GM12875 (cell line): ENCODE results near the gene MOCOS.

Experiments used
- H3K4me3 ChIP-seq: one replicate; pipeline ENCODE4 v1.5.1; 2011; ENCODE audit warnings: low read depth, low read length, control low read depth
- CTCF ChIP-seq: IDR thresholded peaks from 2 replicates; pipeline ENCODE4 v1.5.1; 2011; ENCODE audit warnings: low read depth, mild to moderate bottlenecking, control low read depth, inconsistent platforms, low read length, moderate library complexity, borderline replicate concordance; ENCODE audit not compliant: insufficient read depth

The MOCOS gene

GRCh38 chr18:36187193-36187825 lies at the start of gene MOCOS:
Gene MOCOS, plus strand, starts transcription at chr18:36187497. Its CDS starts 43 bp downstream, at chr18:36187540.
- peak within 1 kb of the TSS; percentile 63 for H3K4me3 ChIP-seq
- no peak for TF ChIP-seq CTCF

GRCh38 chr18:36139245-36139644 lies 48.1 kb upstream of the MOCOS start:
- no peak for TF ChIP-seq CTCF
- no peak overlapping the region for H3K4me3 ChIP-seq

- no peak for TF ChIP-seq CTCF
- no peak overlapping the region for H3K4me3 ChIP-seq
These were observed 45.7 kb upstream of the MOCOS start for GRCh38 chr18:36141576-36141975.

- TF ChIP-seq CTCF: no peak
- H3K4me3 ChIP-seq: no peak overlapping the region
These were observed 44.5 kb upstream of the MOCOS start for GRCh38 chr18:36142751-36143150.

GRCh38 chr18:36143391-36143790 lies 43.9 kb upstream of the MOCOS start:
- TF ChIP-seq CTCF: no peak
- H3K4me3 ChIP-seq: no peak overlapping the region

GRCh38 chr18:36149514-36150289 lies 37.6 kb upstream of the MOCOS start:
- H3K4me3 ChIP-seq: no peak overlapping the region

More at GRCh38 chr18:36149514-36150289, 37.6 kb upstream of the MOCOS start:
- no peak for TF ChIP-seq CTCF
